Dedifferentiated amniotic fluid mesenchymal stem cell (primary cell): ENCODE measurements around the gene HMG20A.

ENCODE experiments used
- DNase-seq: peaks from one replicate; pipeline ENCODE4 v3.0.0-alpha.2; 2016; ENCODE audit errors: extremely low spot score

The HMG20A gene

GRCh38 chr15:77430213-77430612 lies 9.5 kb downstream of the HMG20A start:
- DNase-seq = no peak

GRCh38 chr15:77430652-77431051 lies 10.0 kb downstream of the HMG20A start:
- no peak for DNase-seq

- DNase-seq = no peak
Measured at GRCh38 chr15:77436822-77437221, 16.1 kb downstream of the HMG20A start.

GRCh38 chr15:77437264-77437663 lies 16.6 kb downstream of the HMG20A start:
- DNase-seq = no peak

- peak; percentile 41 for DNase-seq
Measured at GRCh38 chr15:77440378-77440999, 19.8 kb downstream of the HMG20A start.

GRCh38 chr15:77446840-77447390 lies 26.2 kb downstream of the HMG20A start:
- DNase-seq = no peak

- DNase-seq = no peak
Measured at GRCh38 chr15:77454265-77454664, 33.6 kb downstream of the HMG20A start.

- DNase-seq = no peak
Measured at GRCh38 chr15:77454951-77455350, 34.3 kb downstream of the HMG20A start.

- peak; percentile 64 for DNase-seq
Measured at GRCh38 chr15:77455696-77456321, 35.1 kb downstream of the HMG20A start.

GRCh38 chr15:77456746-77457145 lies 36.1 kb downstream of the HMG20A start:
- no peak for DNase-seq

GRCh38 chr15:77457191-77457904 lies 36.7 kb downstream of the HMG20A start:
- DNase-seq = no peak

- no peak for DNase-seq
Measured at GRCh38 chr15:77457905-77458265, 37.2 kb downstream of the HMG20A start.

- DNase-seq = no peak
Measured at GRCh38 chr15:77459031-77459430, 38.3 kb downstream of the HMG20A start.

GRCh38 chr15:77461486-77461885 lies 40.8 kb downstream of the HMG20A start:
- DNase-seq = no peak

- DNase-seq = no peak
Measured at GRCh38 chr15:77464129-77464865, 43.6 kb downstream of the HMG20A start.

GRCh38 chr15:77466521-77466920 lies 45.8 kb downstream of the HMG20A start:
- no peak for DNase-seq

GRCh38 chr15:77468896-77469295 lies 48.2 kb downstream of the HMG20A start:
- DNase-seq = no peak

GRCh38 chr15:77470235-77470634 lies 49.5 kb downstream of the HMG20A start:
- no peak for DNase-seq

GRCh38 chr15:77473328-77473727 lies 52.6 kb downstream of the HMG20A start:
- DNase-seq = no peak

GRCh38 chr15:77474310-77474988 lies 53.8 kb downstream of the HMG20A start:
- no peak for DNase-seq

- DNase-seq = no peak
Measured at GRCh38 chr15:77475001-77475400, 54.3 kb downstream of the HMG20A start.

- no peak for DNase-seq
Measured at GRCh38 chr15:77475898-77476297, 55.2 kb downstream of the HMG20A start.
